Liver (tissue), 3 donors: ENCODE results near the gene CDS1.

Experiments
- CTCF ChIP-seq: fragments of 150-350 bp; IDR thresholded peaks from 2 replicates; pipeline ENCODE4 v1.5.1; 2017; ENCODE audit warnings: improper control_type of control experiment, low read depth, low read length; ENCODE audit not compliant: missing input control
- HNF4A ChIP-seq, 2 donors: conservative IDR thresholded peaks; 2 replicates each; pipeline ENCODE4 v1.6.1; 2016; ENCODE audit warnings: antibody characterized with exemption in 2 of 2, mild to moderate bottlenecking in 2 of 2
- NR2F2 ChIP-seq: IDR thresholded peaks from 2 replicates; pipeline ENCODE4 v1.6.1; 2016; ENCODE audit warnings: antibody characterized with exemption
- RAD21 ChIP-seq, 2 donors: IDR thresholded peaks; 2 replicates each; pipeline ENCODE4 v1.6.1; 2016; ENCODE audit warnings: antibody characterized with exemption in 2 of 2, mild to moderate bottlenecking in 2 of 2
- TAF1 ChIP-seq: conservative IDR thresholded peaks from 2 replicates; pipeline ENCODE4 v1.6.1; 2016; ENCODE audit warnings: antibody characterized with exemption, mild to moderate bottlenecking
- donor health status: healthy.
- donor health status: healthy.

DNA sequence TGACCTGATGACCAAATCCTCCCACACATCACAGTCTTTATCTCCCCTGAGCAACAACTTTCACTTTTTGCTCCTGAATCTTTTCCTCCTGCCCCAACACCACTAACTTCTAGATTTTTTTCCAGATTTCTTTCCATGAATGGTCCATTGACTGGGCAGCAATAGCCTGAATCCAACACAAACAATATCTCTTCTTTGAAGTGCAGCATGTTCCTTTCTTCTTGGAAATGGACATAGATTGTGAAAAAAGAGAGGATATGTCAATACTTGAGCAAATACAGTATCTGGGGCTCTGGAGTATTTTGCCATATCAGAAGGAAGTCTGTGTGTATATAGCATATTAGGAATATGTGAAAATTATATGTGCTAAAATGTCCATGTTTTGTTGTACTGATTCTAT, 55.2 kb downstream of the CDS1 start:
- no peak for TF ChIP-seq RAD21 (IDR thresholded peaks at IDR 0.05)
- TF ChIP-seq CTCF, result no peak
- no peak for TF ChIP-seq TAF1
- TF ChIP-seq HNF4A (conservative IDR thresholded peaks at IDR 0.05), result no peak
- TF ChIP-seq NR2F2, result no peak
